ENCODE measurements around the gene WWC1. TPM values are rescaled to one million over a fixed set of nuclear protein-coding genes. Genes with fewer than 3 reads are reported as not detected.

WWC1 gene
- total and polyA plus RNA-seq, 9 donors: 0.46 to 5.7 (median 0.93) TPM

DNA sequence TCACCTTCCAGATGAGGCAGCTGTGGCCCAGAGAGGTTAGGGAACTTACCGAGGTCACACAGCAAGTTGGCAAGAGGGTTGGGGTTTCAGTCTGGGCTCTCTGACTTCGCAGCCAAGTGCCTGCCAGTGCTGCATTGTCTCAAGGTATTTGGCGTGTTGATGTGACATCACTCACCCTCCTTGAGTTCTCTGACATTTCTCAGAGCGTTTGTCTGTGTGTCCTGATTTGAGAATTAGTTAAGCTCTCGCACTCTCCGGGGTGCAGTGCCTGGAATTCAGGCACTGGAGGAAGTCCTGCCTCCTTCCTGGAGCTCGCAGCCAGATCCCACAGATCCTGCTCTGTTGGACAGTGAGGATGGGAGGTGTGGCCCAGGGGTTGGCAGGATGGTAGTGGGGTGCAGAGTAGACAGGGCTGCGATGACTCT is 25.7 kb downstream of the WWC1 start:
- H3K4me1 ChIP-seq (ENCODE audit: control insufficient read depth, insufficient read depth, low read length): no peaks in the 10 kb centered on the region
- DNase-seq: no peak
- 40% methylated on average over 1 of the region's 8 CpGs for WGBS (ENCODE audit: insufficient coverage)
- no peaks in the 10 kb centered on the region for H3K9me3 ChIP-seq (replicated peaks; ENCODE audit: control insufficient read depth, low read depth, low read length)
- H3K4me3 ChIP-seq (ENCODE audit: low read length): no peak overlapping the region
- H3K27me3 ChIP-seq (ENCODE audit: control insufficient read depth, insufficient read depth, low read length): no peaks in the 10 kb centered on the region
- H3K27ac ChIP-seq (ENCODE audit: low read length): no peak overlapping the region
- H3K36me3 ChIP-seq (ENCODE audit: control insufficient read depth, insufficient read depth, low read length): no peaks in the 10 kb centered on the region

DNA sequence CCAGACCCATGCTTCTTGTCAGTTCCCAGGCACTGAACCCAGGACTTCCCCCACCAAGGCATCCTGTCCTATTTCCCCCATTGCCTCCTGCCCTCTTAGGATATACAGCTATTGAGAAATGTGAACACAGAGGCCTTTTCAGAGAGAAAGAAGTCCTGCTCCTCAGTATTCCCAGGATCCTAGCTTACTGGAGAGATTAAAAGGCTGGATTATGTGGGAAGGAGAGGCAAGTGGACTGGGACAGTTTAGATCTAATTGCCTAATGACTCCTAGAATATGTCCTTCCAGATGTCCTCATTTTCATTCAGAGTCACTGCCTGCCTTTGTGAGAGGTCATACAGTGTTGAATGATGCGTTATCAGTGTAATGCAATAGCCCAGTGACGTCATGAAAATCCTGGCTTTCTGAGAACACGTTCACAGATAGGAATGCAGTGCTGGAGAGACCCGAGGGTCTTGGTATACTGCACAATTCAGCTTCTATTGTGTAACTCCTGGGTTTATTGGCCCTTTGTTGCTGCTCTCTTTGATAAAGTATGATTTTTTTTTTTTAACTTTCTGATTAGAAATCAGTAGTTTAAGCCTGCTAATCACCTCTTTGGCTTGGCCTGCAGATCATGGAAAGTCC is 26.2 kb downstream of the WWC1 start:
- Histone ChIP-seq H3K27me3 (ENCODE audit: control insufficient read depth, insufficient read depth, low read length) (no peaks in the 10 kb centered on the region), H3K9me3 (replicated peaks; ENCODE audit: control insufficient read depth, low read depth, low read length) (no peaks in the 10 kb centered on the region), H3K4me1 (ENCODE audit: control insufficient read depth, insufficient read depth, low read length) (no peaks in the 10 kb centered on the region), H3K4me3 (ENCODE audit: low read length) (no peak overlapping the region), H3K36me3 (ENCODE audit: control insufficient read depth, insufficient read depth, low read length) (no peaks in the 10 kb centered on the region), H3K27ac (ENCODE audit: low read length) (no peak overlapping the region)
- DNase-seq: peak; percentile 24
- WGBS (ENCODE audit: insufficient coverage): 23% methylated on average over 3 of the region's 4 CpGs

DNA sequence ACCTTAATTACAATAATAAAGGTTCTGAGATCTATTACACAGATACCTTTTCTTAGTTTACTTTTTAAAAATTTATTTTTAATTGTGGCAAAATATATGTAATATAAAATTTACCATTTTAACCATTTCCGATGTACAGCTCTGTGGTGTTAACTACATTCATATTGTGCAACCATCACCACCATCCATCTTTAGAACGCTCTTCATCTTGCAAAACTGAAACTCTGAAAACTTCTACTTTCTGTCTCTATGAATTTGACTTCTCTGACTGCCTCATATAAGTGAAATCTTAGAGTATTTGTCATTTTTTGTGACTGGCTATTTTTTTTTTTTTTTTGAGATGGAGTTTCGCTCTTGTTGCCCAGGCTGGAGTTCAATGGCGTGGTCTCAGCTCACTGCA is 26.8 kb downstream of the WWC1 start:
- no peaks in the 10 kb centered on the region for H3K4me1 ChIP-seq (ENCODE audit: control insufficient read depth, insufficient read depth, low read length)
- H3K27ac ChIP-seq (ENCODE audit: low read length): no peak overlapping the region
- no peaks in the 10 kb centered on the region for H3K36me3 ChIP-seq (ENCODE audit: control insufficient read depth, insufficient read depth, low read length)
- no peaks in the 10 kb centered on the region for H3K9me3 ChIP-seq (replicated peaks; ENCODE audit: control insufficient read depth, low read depth, low read length)
- WGBS (ENCODE audit: insufficient coverage): no CpG with 5 or more reads among the region's 4 CpGs
- no peak for DNase-seq
- no peak overlapping the region for H3K4me3 ChIP-seq (ENCODE audit: low read length)
- H3K27me3 ChIP-seq (ENCODE audit: control insufficient read depth, insufficient read depth, low read length): no peaks in the 10 kb centered on the region

DNA sequence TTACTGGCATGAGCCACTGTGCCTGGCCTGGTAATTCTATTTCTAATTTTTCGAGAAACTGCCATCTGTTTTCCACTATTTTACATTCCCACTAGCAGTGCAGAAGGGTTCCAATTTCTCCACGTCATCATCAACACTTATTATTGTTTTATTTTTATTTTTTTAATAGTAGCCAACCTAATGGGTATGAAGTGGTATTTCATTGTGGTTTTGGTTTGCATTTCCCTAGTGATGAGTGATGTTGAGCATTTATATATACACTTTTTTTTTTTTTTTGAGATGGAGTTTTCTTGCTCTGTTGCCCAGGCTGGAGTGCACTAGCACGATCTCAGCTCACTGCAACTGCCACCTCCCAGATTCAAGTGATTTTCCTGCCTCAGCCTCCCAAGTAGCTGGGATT is 28.3 kb downstream of the WWC1 start:
- Histone ChIP-seq H3K36me3 (ENCODE audit: control insufficient read depth, insufficient read depth, low read length) (no peaks in the 10 kb centered on the region), H3K4me3 (ENCODE audit: low read length) (no peak overlapping the region), H3K9me3 (replicated peaks; ENCODE audit: control insufficient read depth, low read depth, low read length) (no peaks in the 10 kb centered on the region), H3K27ac (ENCODE audit: low read length) (no peak overlapping the region), H3K4me1 (ENCODE audit: control insufficient read depth, insufficient read depth, low read length) (no peaks in the 10 kb centered on the region), H3K27me3 (ENCODE audit: control insufficient read depth, insufficient read depth, low read length) (no peaks in the 10 kb centered on the region)
- DNase-seq: no peak
- no CpG with 5 or more reads among the region's 3 CpGs for WGBS (ENCODE audit: insufficient coverage)

DNA sequence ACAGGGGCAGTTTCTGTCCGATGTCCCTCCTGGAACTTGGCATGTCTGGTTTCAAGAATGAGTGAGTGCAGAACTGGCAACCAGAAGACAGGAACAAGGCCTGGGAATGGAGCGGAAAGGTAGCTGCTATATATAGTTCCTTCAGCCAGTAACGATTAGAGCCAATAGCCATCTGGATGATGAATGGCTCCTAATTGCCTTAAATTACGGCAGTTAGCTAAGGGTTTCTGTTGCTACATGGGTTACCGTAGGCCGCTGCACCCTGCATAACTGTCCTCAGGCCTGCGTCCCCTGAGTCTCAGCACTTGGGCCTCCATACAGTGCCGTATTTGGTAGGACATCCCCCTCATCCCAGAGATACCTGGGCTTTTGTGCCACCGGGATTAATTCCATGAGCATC is 29.4 kb downstream of the WWC1 start:
- Histone ChIP-seq H3K9me3 (replicated peaks; ENCODE audit: control insufficient read depth, low read depth, low read length) (no peaks in the 10 kb centered on the region), H3K4me3 (ENCODE audit: low read length) (no peak overlapping the region), H3K4me1 (ENCODE audit: control insufficient read depth, insufficient read depth, low read length) (no peaks in the 10 kb centered on the region), H3K27me3 (ENCODE audit: control insufficient read depth, insufficient read depth, low read length) (no peaks in the 10 kb centered on the region), H3K27ac (ENCODE audit: low read length) (no peak overlapping the region), H3K36me3 (ENCODE audit: control insufficient read depth, insufficient read depth, low read length) (no peaks in the 10 kb centered on the region)
- no peak for DNase-seq
- WGBS (ENCODE audit: insufficient coverage): 55% methylated on average over 8 of the region's 9 CpGs

DNA sequence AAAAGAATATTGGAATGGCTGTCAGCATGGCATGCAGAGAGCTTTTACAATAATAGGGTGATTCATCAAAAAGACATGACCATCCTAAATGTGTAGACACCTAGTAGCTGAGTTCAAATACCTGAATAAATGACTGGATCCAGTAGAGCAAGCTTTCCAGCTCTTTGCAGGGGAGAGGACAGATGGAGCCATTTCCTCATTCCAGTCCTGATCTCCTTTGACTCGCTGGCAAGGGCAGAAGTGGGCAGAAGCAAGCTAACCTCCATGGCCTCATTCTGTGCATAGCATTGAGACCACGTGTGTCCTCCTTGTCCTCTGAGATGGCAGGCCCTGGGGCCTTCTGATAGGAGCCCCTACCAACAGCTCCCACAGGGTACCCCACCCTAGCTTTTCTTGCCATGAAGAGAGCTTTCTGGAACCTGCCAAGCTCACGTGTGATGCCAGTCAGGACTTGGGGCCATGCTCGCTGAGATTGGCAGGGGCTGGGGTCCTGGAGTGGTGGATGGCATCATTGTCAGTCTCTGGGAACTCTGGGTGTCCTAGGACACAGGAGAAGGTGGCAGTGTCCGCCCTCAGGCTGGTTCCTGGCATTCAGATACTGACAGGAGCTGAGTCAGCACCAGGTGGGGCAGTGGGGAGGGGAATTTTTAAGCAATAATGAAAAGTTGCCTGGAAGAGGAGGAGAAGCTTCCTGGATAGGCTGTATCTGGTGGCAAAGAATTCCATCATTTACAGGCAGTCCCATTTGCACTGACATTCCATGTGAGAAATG is 33.6 kb downstream of the WWC1 start:
- Histone ChIP-seq H3K4me1 (ENCODE audit: control insufficient read depth, insufficient read depth, low read length) (no peaks in the 10 kb centered on the region), H3K9me3 (replicated peaks; ENCODE audit: control insufficient read depth, low read depth, low read length) (no peaks in the 10 kb centered on the region), H3K4me3 (ENCODE audit: low read length) (no peak overlapping the region), H3K36me3 (ENCODE audit: control insufficient read depth, insufficient read depth, low read length) (no peaks in the 10 kb centered on the region), H3K27ac (ENCODE audit: low read length) (no peak overlapping the region), H3K27me3 (ENCODE audit: control insufficient read depth, insufficient read depth, low read length) (no peaks in the 10 kb centered on the region)
- DNase-seq: no peak
- WGBS (ENCODE audit: insufficient coverage): 72% methylated on average over 5 of the region's 5 CpGs

DNA sequence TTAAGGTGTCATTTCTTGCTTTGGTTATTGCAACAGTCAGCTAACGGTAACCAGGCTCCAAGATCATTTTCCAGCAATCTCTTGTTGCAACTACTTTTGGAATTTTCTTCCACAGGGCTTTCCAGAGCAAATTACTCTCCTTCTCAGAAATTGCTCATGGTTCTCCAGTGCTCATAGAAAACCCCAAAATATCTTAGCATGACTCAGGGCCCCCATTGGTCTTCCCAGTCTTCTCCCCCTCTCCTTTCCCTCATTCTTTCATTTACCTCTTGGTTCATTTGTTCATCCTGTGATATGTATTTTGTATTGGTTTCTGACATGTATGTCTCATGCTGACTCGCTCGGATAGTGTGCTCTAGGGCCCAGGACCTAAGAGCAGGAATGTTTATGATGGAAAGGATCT is 35.6 kb downstream of the WWC1 start:
- no peaks in the 10 kb centered on the region for H3K9me3 ChIP-seq (replicated peaks; ENCODE audit: control insufficient read depth, low read depth, low read length)
- H3K36me3 ChIP-seq (ENCODE audit: control insufficient read depth, insufficient read depth, low read length): no peaks in the 10 kb centered on the region
- whole genome bisulfite sequencing (ENCODE audit: insufficient coverage): 81% methylated on average over 3 of the region's 3 CpGs
- H3K27me3 ChIP-seq (ENCODE audit: control insufficient read depth, insufficient read depth, low read length): no peaks in the 10 kb centered on the region
- no peak for DNase-seq
- no peaks in the 10 kb centered on the region for H3K4me1 ChIP-seq (ENCODE audit: control insufficient read depth, insufficient read depth, low read length)
- H3K27ac ChIP-seq (ENCODE audit: low read length): no peak overlapping the region
- no peak overlapping the region for H3K4me3 ChIP-seq (ENCODE audit: low read length)

DNA sequence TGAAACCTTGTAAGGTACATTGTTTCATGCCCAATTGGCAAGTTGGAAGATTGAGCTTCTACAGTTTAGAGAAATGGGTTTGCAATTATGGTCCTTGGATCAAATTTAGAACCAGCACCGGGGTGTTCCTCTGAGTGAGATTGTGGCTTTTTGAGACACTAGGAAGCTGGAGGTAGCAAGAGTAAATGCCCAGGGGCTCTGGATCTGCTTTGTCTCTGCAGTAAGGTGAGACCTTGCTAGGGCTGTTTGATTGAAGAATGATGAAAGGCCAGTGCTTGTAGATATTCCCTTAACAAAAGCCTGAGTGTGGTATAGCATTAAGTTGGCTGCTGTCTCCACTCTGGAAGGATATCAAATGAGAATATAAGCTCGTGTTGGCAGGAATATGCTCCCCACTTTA is 36.0 kb downstream of the WWC1 start:
- WGBS (ENCODE audit: insufficient coverage): 57% methylated on average over 1 of the region's 2 CpGs
- H3K4me1 ChIP-seq (ENCODE audit: control insufficient read depth, insufficient read depth, low read length): no peaks in the 10 kb centered on the region
- no peak for DNase-seq
- H3K36me3 ChIP-seq (ENCODE audit: control insufficient read depth, insufficient read depth, low read length): no peaks in the 10 kb centered on the region
- H3K27me3 ChIP-seq (ENCODE audit: control insufficient read depth, insufficient read depth, low read length): no peaks in the 10 kb centered on the region
- no peak overlapping the region for H3K4me3 ChIP-seq (ENCODE audit: low read length)
- no peak overlapping the region for H3K27ac ChIP-seq (ENCODE audit: low read length)
- H3K9me3 ChIP-seq (replicated peaks; ENCODE audit: control insufficient read depth, low read depth, low read length): no peaks in the 10 kb centered on the region

DNA sequence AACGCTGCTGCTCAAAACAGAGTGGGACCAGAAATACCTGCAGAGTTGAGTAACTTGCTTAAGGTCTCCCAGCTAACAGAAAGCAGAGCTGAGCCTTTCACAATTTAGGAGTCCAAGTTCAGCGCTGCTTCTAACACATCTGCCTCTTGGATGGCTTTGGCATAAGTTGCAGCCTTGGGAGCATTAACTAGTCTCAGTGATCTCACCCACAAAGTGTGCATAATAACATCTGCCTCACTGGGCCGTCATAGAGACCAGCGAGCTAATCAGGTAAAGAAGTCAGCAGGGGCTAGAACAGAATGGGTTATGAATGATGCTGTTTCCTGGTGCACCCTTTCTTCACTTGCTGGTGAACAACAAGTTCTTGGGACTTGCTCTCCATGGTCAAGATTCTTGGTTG is 36.5 kb downstream of the WWC1 start:
- DNase-seq: peak; percentile 11
- Histone ChIP-seq H3K27ac (ENCODE audit: low read length) (no peak overlapping the region), H3K4me3 (ENCODE audit: low read length) (no peak overlapping the region), H3K4me1 (ENCODE audit: control insufficient read depth, insufficient read depth, low read length) (no peaks in the 10 kb centered on the region), H3K36me3 (ENCODE audit: control insufficient read depth, insufficient read depth, low read length) (no peaks in the 10 kb centered on the region), H3K27me3 (ENCODE audit: control insufficient read depth, insufficient read depth, low read length) (no peaks in the 10 kb centered on the region), H3K9me3 (replicated peaks; ENCODE audit: control insufficient read depth, low read depth, low read length) (no peaks in the 10 kb centered on the region)
- WGBS (ENCODE audit: insufficient coverage): 47% methylated on average over 3 of the region's 4 CpGs

DNA sequence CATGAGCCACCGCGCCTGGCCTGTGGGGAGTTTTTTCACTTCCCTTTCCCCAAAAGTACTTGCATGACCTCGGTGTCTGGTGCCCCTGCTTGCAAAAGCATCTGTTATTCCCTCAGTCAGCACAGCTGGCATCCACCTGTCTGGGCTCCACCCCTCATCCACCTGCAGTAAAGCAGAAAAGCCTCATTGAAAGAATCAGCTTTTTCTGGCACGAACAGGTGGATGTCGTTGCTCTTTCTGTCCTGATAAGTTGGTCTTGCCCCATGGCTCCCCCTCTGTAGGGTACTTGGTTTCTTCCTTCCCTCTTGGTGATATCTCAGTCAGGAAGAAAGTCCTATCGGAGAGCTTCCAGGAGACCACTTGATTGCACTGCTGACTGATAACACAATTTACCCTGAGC is 37.4 kb downstream of the WWC1 start:
- DNase-seq: no peak
- Histone ChIP-seq H3K27me3 (ENCODE audit: control insufficient read depth, insufficient read depth, low read length) (no peaks in the 10 kb centered on the region), H3K36me3 (ENCODE audit: control insufficient read depth, insufficient read depth, low read length) (no peaks in the 10 kb centered on the region), H3K27ac (ENCODE audit: low read length) (no peak overlapping the region), H3K9me3 (replicated peaks; ENCODE audit: control insufficient read depth, low read depth, low read length) (no peaks in the 10 kb centered on the region), H3K4me1 (ENCODE audit: control insufficient read depth, insufficient read depth, low read length) (no peaks in the 10 kb centered on the region), H3K4me3 (ENCODE audit: low read length) (no peak overlapping the region)
- 14% methylated on average over 3 of the region's 6 CpGs for WGBS (ENCODE audit: insufficient coverage)

Data from muscle of leg (tissue), 11 donors.